Neural cell (in vitro differentiated cells): ENCODE measurements around the gene VPS35L. TPM values are rescaled to one million over a fixed set of nuclear protein-coding genes. Genes with fewer than 3 reads are reported as not detected.

Experiments used
- H2AFZ ChIP-seq: fragments of 200-600, 300-800 bp; sonication (generic), shearing (Covaris generic); 2 replicates; pipeline ENCODE4 v1.6.0; 2014; ENCODE audit warnings: low read depth, mild to moderate bottlenecking, antibody characterized with exemption, low read length, moderate library complexity
- H3F3A ChIP-seq: fragments of 200-600 bp; shearing (Covaris generic); 2 replicates; pipeline ENCODE4 v1.6.1; 2016; ENCODE audit warnings: mild to moderate bottlenecking, moderate library complexity, mixed read lengths, antibody characterized with exemption, low read length; ENCODE audit not compliant: insufficient read depth, poor library complexity, severe bottlenecking
- H3K27ac ChIP-seq: fragments of 200-600, 300-800 bp; sonication (generic), shearing (Covaris generic); 2 replicates; pipeline ENCODE4 v1.5.1; 2014; ENCODE audit warnings: mild to moderate bottlenecking, low read length, moderate library complexity
- H3K27me3 ChIP-seq: fragments of 300-800, 200-600 bp; sonication (generic), shearing (Covaris generic); 2 replicates; pipeline ENCODE4 v1.6.0; 2014; ENCODE audit warnings: mild to moderate bottlenecking, low read depth, low read length, moderate library complexity; ENCODE audit not compliant: insufficient read depth
- H3K36me3 ChIP-seq: fragments of 300-800, 200-600 bp; sonication (generic), shearing (Covaris generic); 2 replicates; pipeline ENCODE4 v1.5.1; 2014; ENCODE audit warnings: mild to moderate bottlenecking, antibody characterized with exemption, low read length, moderate library complexity; ENCODE audit not compliant: insufficient read depth
- H3K4me2 ChIP-seq: fragments of 300-800, 200-600 bp; sonication (generic), shearing (Covaris generic); 2 replicates; pipeline ENCODE4 v1.6.0; 2014; ENCODE audit warnings: mild to moderate bottlenecking, low read length
- H3K4me3 ChIP-seq: fragments of 300-800, 200-600 bp; sonication (generic), shearing (Covaris generic); 2 replicates; pipeline ENCODE4 v1.5.1; 2014; ENCODE audit warnings: mild to moderate bottlenecking, low read length, moderate library complexity
- H3K79me2 ChIP-seq: fragments of 200-600 bp; shearing (Covaris generic); replicated peaks from 2 replicates; pipeline ENCODE4 v1.6.0; 2014; ENCODE audit warnings: mild to moderate bottlenecking, low read length, moderate library complexity; ENCODE audit not compliant: insufficient read depth
- H3K9ac ChIP-seq: fragments of 300-800, 200-600 bp; sonication (generic), shearing (Covaris generic); 2 replicates; pipeline ENCODE4 v1.6.1; 2016; ENCODE audit warnings: mild to moderate bottlenecking, low read length, mixed read lengths
- H3K9me2 ChIP-seq: fragments of 200-600 bp; shearing (Covaris generic); 2 replicates; pipeline ENCODE4 v1.6.1; 2016; ENCODE audit warnings: mild to moderate bottlenecking, low read length, mixed read lengths; ENCODE audit not compliant: insufficient read depth
- H3K9me3 ChIP-seq: fragments of 200-600, 300-800 bp; sonication (generic), shearing (Covaris generic); 2 replicates; pipeline ENCODE4 v1.6.1; 2016; ENCODE audit warnings: mild to moderate bottlenecking, mixed run types, low read length, moderate library complexity, mixed read lengths
- H4K20me1 ChIP-seq: fragments of 200-600 bp; shearing (Covaris generic); 2 replicates; pipeline ENCODE4 v1.6.1; 2016; ENCODE audit warnings: mild to moderate bottlenecking, mixed run types; ENCODE audit not compliant: insufficient read depth
- CTCF ChIP-seq: fragments of 450-650 bp; IDR thresholded peaks from 2 replicates; pipeline ENCODE4 v1.5.1; 2014; ENCODE audit warnings: antibody characterized with exemption, mild to moderate bottlenecking, moderate library complexity; ENCODE audit not compliant: poor library complexity, severe bottlenecking
- EP300 ChIP-seq: fragments of 450-650 bp; conservative IDR thresholded peaks from 2 replicates; pipeline ENCODE4 v1.6.1; 2014; ENCODE audit warnings: antibody characterized with exemption, mild to moderate bottlenecking, moderate library complexity; ENCODE audit not compliant: poor library complexity, severe bottlenecking
- EZH2 ChIP-seq: fragments of 200-600, 300-800 bp; shearing (Covaris generic), sonication (generic); IDR thresholded peaks from 2 replicates; pipeline ENCODE4 v1.6.1; 2014; ENCODE audit warnings: antibody characterized with exemption, low read length, borderline replicate concordance, mild to moderate bottlenecking; ENCODE audit not compliant: insufficient read depth, poor library complexity, severe bottlenecking
- MXI1 ChIP-seq: fragments of 450-650 bp; conservative IDR thresholded peaks from 2 replicates; pipeline ENCODE4 v1.6.1; 2014; ENCODE audit warnings: antibody characterized with exemption, mild to moderate bottlenecking; ENCODE audit not compliant: poor library complexity, severe bottlenecking
- POLR2AphosphoS5 ChIP-seq: IDR thresholded peaks from 2 replicates; pipeline ENCODE4 v1.6.1; 2012
- RAD21 ChIP-seq: fragments of 450-650 bp; conservative IDR thresholded peaks from 2 replicates; pipeline ENCODE4 v1.6.1; 2014; ENCODE audit warnings: antibody characterized with exemption, mild to moderate bottlenecking, moderate library complexity
- REST ChIP-seq: IDR thresholded peaks from 2 replicates; pipeline ENCODE4 v1.6.1; 2012; ENCODE audit warnings: borderline replicate concordance
- SMC3 ChIP-seq: fragments of 450-650 bp; conservative IDR thresholded peaks from 2 replicates; pipeline ENCODE4 v1.6.1; 2014; ENCODE audit warnings: antibody characterized with exemption, mild to moderate bottlenecking, moderate library complexity; ENCODE audit not compliant: poor library complexity
- TAF1 ChIP-seq: IDR thresholded peaks from 2 replicates; pipeline ENCODE4 v1.6.1; 2012; ENCODE audit warnings: low read depth
- polyA plus RNA-seq: library from polyadenylated mRNA; depleted of rRNA; stranded (reverse); fragments of >200 nt; gene quantifications from 2 replicates; pipeline ENCODE4 v1.2.3, GENCODE V29; 2014

Gene VPS35L
- polyA plus RNA-seq, 1 donor from 2014 or later, result 29.8 TPM

- Histone ChIP-seq H3K79me2 (no peaks in the 10 kb centered on the region), H3F3A (no peaks in the 10 kb centered on the region), H3K9me3 (no peaks in the 10 kb centered on the region), H3K36me3 (no peaks in the 10 kb centered on the region), H3K4me2 (no peak overlapping the region), H3K27me3 (no peaks in the 10 kb centered on the region), H3K9me2 (no peaks in the 10 kb centered on the region), H4K20me1 (no peaks in the 10 kb centered on the region), H3K9ac (no peak overlapping the region), H3K4me3 (no peak overlapping the region), H2AFZ (no peak overlapping the region), H3K27ac (no peak overlapping the region)
- no peak for TF ChIP-seq SMC3
- TF ChIP-seq MXI1, result no peak
- TF ChIP-seq EP300, result no peak
- no peak for TF ChIP-seq REST
- no peak for TF ChIP-seq EZH2
- TF ChIP-seq TAF1, result no peak
- TF ChIP-seq CTCF, result no peak
- TF ChIP-seq POLR2AphosphoS5, result no peak
- TF ChIP-seq RAD21, result no peak
Observed at GRCh38 chr16:19616241-19616640, 60.7 kb downstream of the VPS35L start.

GRCh38 chr16:19618876-19619275 is 63.4 kb downstream of the VPS35L start:
- no peak for TF ChIP-seq RAD21
- no peak for TF ChIP-seq REST
- TF ChIP-seq EP300, result no peak
- TF ChIP-seq SMC3, result no peak
- TF ChIP-seq POLR2AphosphoS5, result no peak
- no peak for TF ChIP-seq CTCF
- no peak for TF ChIP-seq EZH2
- TF ChIP-seq MXI1, result no peak
- Histone ChIP-seq H3K4me2 (no peak overlapping the region), H3K36me3 (peaks cover 4% of the 10 kb centered on the region), H3K27ac (no peak overlapping the region), H3K9me3 (no peaks in the 10 kb centered on the region), H3K79me2 (no peaks in the 10 kb centered on the region), H3K9ac (no peak overlapping the region), H3K9me2 (no peaks in the 10 kb centered on the region), H3K27me3 (no peaks in the 10 kb centered on the region), H3K4me3 (no peak overlapping the region), H3F3A (no peaks in the 10 kb centered on the region), H4K20me1 (no peaks in the 10 kb centered on the region), H2AFZ (no peak overlapping the region)
